Lung (tissue), 16 donors: ENCODE data around the gene BICC1. TPM values are rescaled to one million over a fixed set of nuclear protein-coding genes. Genes with fewer than 3 reads are reported as not detected.
A peak's percentile ranks its signal among the peaks of the same experiment; 100 is the strongest.

Source experiments
- ATAC-seq: fragments of 200-7000 bp; cut with Tn5 transposase; one replicate; pipeline ENCODE4 v1.9.1; 2020; ENCODE audit warnings: moderate number of reproducible peaks; ENCODE audit not compliant: insufficient read depth, low FRiP score
- DNase-seq, 3 donors: peaks; one replicate each; pipeline ENCODE4 v3.0.0-alpha.2; 2013 to 2017
- H3K27ac ChIP-seq, 2 donors: one replicate each; pipeline ENCODE4 v1.5.1; 2013; ENCODE audit warnings: mild to moderate bottlenecking in 2 of 2, moderate library complexity in 2 of 2, control low read depth in 1 of 2, inconsistent platforms in 1 of 2, low read depth in 1 of 2, low read length in 1 of 2
- H3K27me3 ChIP-seq, 3 donors: one replicate each; pipeline ENCODE4 v1.5.1; 2013; ENCODE audit warnings: low read length in 2 of 3; ENCODE audit not compliant: control insufficient read depth in 3 of 3, insufficient read depth in 3 of 3
- H3K36me3 ChIP-seq, 4 donors: one replicate each; pipeline ENCODE4 v1.5.1; 2013; ENCODE audit warnings: low read length in 4 of 4, mild to moderate bottlenecking in 1 of 4, moderate library complexity in 1 of 4; ENCODE audit not compliant: control insufficient read depth in 4 of 4, insufficient read depth in 4 of 4
- H3K4me1 ChIP-seq, 5 donors: one replicate each; pipeline ENCODE4 v1.5.1; 2013; ENCODE audit warnings: low read length in 5 of 5, mild to moderate bottlenecking in 2 of 5, moderate library complexity in 1 of 5; ENCODE audit not compliant: control insufficient read depth in 5 of 5, insufficient read depth in 5 of 5
- H3K4me3 ChIP-seq: one replicate; pipeline ENCODE4 v1.5.1; 2013; ENCODE audit warnings: mild to moderate bottlenecking, control low read depth, moderate library complexity
- H3K9ac ChIP-seq, 2 donors: one replicate each; pipeline ENCODE4 v1.5.1; 2013; ENCODE audit warnings: low read length in 2 of 2, control low read depth in 1 of 2; ENCODE audit not compliant: insufficient read depth in 1 of 2
- H3K9me3 ChIP-seq, 4 donors: one replicate each; pipeline ENCODE4 v1.5.1; 2013; ENCODE audit warnings: low read length in 3 of 4, mild to moderate bottlenecking in 1 of 4, moderate library complexity in 1 of 4; ENCODE audit not compliant: control insufficient read depth in 4 of 4, insufficient read depth in 3 of 4
- CTCF ChIP-seq: IDR thresholded peaks from 2 replicates; pipeline ENCODE4 v1.5.1; 2012; ENCODE audit warnings: mild to moderate bottlenecking; ENCODE audit errors: control extremely low read depth, extremely low read depth
- WGBS, 2 donors: extraction: QIAGEN DNeasy Blood & Tissue Kit; methylation state at CpG; one replicate each; pipeline ENCODE4 v1.1.7; 2013; 5-methylcytosine and 5-hydroxymethylcytosine counted together
- long read RNA-seq, 5 donors: transcript quantifications; one replicate each; lab custom pipeline, GENCODE V29; 2026
- polyA plus RNA-seq, 2 donors: library from polyadenylated mRNA; stranded (reverse); fragments of 200-250 nt; gene quantifications; one replicate each; pipeline ENCODE4 v1.2.1, GENCODE V29; 2013
- total RNA-seq, 2 donors: library from RNA; depleted of rRNA in 1 of 2; stranded (reverse); fragments of >200 nt in 1 of 2; gene quantifications; one replicate each; pipeline ENCODE4 v1.2.1, GENCODE V29; 2014 to 2021
- donor health status: control.
- donor health status: control.
- donor health status: Bipolar disorder and iron deficiency.
- donor health status: healthy.
- donor health status: DM: yes; HTN: yes; CAD: no.

BICC1 gene
- total RNA-seq (10 to 100 TPM in 1 of 2 donors, 1 to 10 TPM in 1; 9.1 to 43.1 TPM), polyA plus RNA-seq (1 to 10 TPM; 2.3 to 2.7 TPM)
- long read RNA-seq, donor 1, full-length matches to known transcripts: 1 of 13 reads
- long read RNA-seq, donor 1, partial matches to known transcripts: 12 of 13 reads
- long read RNA-seq, donor 1, other reads (novel, unspliced or antisense): 0 of 13 reads
- long read RNA-seq, donor 2: 0 reads
- long read RNA-seq, donor 3, partial matches to known transcripts: 5 of 5 reads
- long read RNA-seq, donor 3, other reads (novel, unspliced or antisense): 0 of 5 reads
- long read RNA-seq, donor 4, partial matches to known transcripts: 5 of 5 reads
- long read RNA-seq, donor 4, other reads (novel, unspliced or antisense): 0 of 5 reads
- long read RNA-seq, donor 5, full-length matches to known transcripts: 1 of 16 reads
- long read RNA-seq, donor 5, partial matches to known transcripts: 15 of 16 reads
- long read RNA-seq, donor 5, other reads (novel, unspliced or antisense): 0 of 16 reads

DNA sequence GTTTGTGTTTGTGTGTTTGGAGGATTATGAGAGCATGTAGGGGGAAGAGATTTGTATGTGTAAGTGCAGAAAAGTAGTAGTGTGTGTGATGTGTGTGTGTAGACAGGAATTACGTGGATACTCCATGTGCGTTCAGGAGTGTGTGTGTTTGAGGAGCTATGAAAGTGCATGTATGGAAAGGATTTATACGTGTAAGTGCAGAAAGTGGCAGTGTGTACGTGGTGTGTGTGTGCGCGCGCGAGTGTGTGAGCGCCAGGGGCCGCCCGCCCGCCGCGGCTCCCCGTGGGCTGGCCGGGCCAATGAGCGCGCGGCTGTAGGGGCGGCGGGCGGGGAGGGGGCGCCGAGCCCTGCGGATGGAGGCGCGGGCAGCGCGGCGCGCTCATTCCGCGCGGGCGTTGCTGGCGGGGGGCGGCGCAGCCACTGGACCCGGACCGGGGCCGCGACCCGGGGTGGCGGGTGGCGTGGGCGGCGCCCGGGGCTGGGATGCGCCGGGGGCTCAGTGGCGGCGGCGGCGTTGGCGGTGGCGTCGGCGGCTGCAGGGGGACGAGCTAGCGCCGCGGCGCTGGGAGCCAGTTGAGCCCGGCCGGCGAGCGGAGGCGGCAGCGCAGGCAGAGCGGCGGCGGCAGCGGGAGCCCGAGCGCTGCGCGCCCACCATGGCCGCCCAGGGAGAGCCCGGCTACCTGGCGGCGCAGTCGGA, at the start of gene BICC1:
Gene BICC1 (plus strand): TSS at position 382 of the 697 bp plus-strand sequence. CDS start 272 bp downstream, at position 654.
- Histone ChIP-seq H3K4me1 (peaks cover 0 to 18% (median 0%) of the 10 kb centered on the region in 5 donors), H3K27ac (peak within 1 kb of the TSS; percentile 67 to 79), H3K27me3 (no peaks in the 10 kb centered on the region), H3K4me3 (peak within 1 kb of the TSS; percentile 55), H3K9ac (peak within 1 kb of the TSS; percentile 82 to 90), H3K9me3 (no peaks in the 10 kb centered on the region), H3K36me3 (no peaks in the 10 kb centered on the region)
- ATAC-seq: peak; percentile 56
- DNase-seq: peak; percentile 86 to 94 (median 87)
- 0 to 1% methylated on average over 22 to 82 of the region's 82 CpGs for WGBS, 2 donors
- no peak for TF ChIP-seq CTCF

DNA sequence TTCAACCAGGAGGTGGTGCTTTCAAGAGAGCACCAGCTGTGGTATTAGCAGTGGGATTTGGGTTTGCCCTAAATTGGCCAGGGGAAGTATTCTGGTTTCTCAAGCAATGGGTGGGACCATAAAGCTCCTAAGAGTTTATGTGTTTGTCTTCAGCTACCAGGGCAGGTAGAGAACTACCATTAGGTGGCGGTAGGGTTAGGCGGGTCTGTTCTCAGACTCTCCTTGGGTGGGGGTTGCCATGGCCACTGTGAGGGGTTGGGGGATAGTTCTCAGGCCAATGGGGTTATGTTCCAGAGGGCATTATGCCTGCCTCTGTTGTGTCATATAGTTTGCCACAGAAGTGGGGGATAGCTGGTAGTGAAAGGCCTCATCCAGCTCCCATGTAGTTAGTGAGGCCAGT, 47.7 kb upstream of the BICC1 start:
- Histone ChIP-seq H3K27ac (no peak overlapping the region), H3K9ac (no peak overlapping the region), H3K4me3 (no peak overlapping the region), H3K27me3 (no peaks in the 10 kb centered on the region), H3K36me3 (no peaks in the 10 kb centered on the region), H3K4me1 (peaks cover 0 to 4% (median 0%) of the 10 kb centered on the region in 5 donors), H3K9me3 (peaks cover 0 to 4% (median 2%) of the 10 kb centered on the region in 4 donors)
- no peak for DNase-seq
- TF ChIP-seq CTCF: no peak
- no peak for ATAC-seq
- WGBS, 2 donors: 82 to 98% methylated on average over 2 of the region's 2 CpGs

DNA sequence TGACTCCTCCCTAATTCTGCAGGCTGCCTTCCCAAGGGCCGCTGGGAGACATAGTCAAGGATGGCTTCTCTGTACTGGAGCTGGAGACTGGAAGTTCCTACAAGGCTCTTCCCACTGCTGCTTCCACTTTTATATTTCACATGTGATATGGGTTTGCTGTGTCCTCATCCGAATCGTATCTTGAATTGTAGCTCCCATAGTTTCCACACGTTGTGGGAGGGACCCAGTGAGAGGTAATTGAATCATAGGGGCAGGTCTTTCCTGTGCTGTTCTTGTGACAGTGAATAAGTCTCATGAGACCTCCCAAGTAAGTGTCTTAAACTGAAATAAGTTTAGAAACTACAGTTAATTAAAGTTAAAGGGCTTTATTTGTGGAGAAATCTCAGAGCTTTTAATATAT, 47.0 kb upstream of the BICC1 start:
- no peaks in the 10 kb centered on the region for H3K27me3 ChIP-seq
- H3K36me3 ChIP-seq: no peaks in the 10 kb centered on the region
- 56 to 83% methylated on average over 4 of the region's 4 CpGs for WGBS, 2 donors
- no peak overlapping the region for H3K9ac ChIP-seq
- H3K4me1 ChIP-seq: peaks cover 0 to 4% (median 0%) of the 10 kb centered on the region in 5 donors
- no peak for ATAC-seq
- H3K9me3 ChIP-seq: peaks cover 0 to 4% (median 2%) of the 10 kb centered on the region in 4 donors
- no peak for TF ChIP-seq CTCF
- no peak overlapping the region for H3K27ac ChIP-seq
- H3K4me3 ChIP-seq: no peak overlapping the region
- DNase-seq: no peak
